GM12873 (cell line): ENCODE results near the gene GDF2.

Experiments used
- TF ChIP-seq, protein P1 (sequence below): IDR thresholded peaks from 2 replicates; pipeline ENCODE4 v1.5.1; 2012; ENCODE audit warnings: low read depth, mild to moderate bottlenecking, moderate library complexity, low read length, control low read depth; ENCODE audit not compliant: insufficient read depth; ENCODE audit errors: missing control alignments

Gene GDF2

DNA sequence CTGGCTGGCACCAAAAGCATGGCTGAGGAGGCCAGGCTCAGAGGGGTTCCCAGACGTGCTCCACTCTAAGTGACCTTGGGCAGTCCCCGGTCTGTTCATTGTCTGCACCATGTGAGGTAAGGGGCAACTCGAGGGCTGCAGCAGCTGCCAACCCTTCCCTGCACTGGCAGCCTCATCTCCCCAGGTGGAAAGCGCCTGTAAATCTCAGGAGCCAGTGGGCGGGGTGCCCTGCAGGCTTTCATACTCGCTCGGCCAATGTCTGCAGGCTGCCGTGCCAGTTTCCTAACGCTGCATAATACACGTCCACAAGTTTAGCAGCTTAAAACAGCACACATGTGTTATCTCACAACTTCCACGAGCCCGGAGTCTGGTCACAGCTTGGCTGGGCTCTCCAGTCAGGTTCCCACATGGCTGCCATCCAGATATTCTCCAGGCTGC is 34.9 kb upstream of the GDF2 start:
- TF ChIP-seq, protein P1, sequence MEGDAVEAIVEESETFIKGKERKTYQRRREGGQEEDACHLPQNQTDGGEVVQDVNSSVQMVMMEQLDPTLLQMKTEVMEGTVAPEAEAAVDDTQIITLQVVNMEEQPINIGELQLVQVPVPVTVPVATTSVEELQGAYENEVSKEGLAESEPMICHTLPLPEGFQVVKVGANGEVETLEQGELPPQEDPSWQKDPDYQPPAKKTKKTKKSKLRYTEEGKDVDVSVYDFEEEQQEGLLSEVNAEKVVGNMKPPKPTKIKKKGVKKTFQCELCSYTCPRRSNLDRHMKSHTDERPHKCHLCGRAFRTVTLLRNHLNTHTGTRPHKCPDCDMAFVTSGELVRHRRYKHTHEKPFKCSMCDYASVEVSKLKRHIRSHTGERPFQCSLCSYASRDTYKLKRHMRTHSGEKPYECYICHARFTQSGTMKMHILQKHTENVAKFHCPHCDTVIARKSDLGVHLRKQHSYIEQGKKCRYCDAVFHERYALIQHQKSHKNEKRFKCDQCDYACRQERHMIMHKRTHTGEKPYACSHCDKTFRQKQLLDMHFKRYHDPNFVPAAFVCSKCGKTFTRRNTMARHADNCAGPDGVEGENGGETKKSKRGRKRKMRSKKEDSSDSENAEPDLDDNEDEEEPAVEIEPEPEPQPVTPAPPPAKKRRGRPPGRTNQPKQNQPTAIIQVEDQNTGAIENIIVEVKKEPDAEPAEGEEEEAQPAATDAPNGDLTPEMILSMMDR: no peak

DNA sequence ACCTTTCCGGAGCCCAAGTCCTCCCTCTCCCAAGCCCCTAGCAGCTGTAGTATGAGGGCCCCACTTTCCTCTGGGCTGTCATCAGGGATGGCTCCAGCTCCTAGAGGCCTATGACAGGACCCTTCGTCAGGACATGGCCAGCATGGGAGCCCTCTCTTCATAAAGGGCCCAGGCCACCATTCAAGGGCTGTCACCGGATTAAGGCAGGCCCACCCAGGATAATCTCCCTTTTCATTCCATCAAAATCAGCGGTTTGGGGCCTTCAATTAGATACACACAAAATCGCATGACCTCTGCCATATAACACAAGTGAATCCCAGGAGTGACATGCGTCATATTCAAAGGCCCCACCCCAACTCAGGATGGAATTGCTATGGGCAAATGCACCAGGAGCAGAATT is 34.4 kb upstream of the GDF2 start:
- TF ChIP-seq, protein P1: no peak

DNA sequence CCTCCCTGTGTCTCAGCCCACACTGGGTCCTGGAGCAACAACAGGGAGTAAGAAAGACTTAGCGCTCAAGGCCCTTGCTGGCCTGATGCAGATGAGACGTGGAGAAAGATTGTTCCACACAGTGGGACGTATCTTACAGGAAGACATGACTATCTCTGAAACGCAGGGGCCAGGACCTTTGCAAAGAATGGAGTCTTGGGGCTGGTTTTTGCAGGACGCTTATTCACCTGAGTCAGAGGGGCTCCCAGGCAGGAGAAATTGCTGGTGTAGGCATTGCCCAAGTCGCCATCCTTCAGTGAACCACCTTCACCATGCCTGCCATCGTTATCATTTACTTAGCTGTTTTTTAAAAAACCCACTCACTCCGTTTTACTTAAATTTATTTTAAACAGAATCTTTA is 34.0 kb upstream of the GDF2 start:
- TF ChIP-seq, protein P1: no peak

DNA sequence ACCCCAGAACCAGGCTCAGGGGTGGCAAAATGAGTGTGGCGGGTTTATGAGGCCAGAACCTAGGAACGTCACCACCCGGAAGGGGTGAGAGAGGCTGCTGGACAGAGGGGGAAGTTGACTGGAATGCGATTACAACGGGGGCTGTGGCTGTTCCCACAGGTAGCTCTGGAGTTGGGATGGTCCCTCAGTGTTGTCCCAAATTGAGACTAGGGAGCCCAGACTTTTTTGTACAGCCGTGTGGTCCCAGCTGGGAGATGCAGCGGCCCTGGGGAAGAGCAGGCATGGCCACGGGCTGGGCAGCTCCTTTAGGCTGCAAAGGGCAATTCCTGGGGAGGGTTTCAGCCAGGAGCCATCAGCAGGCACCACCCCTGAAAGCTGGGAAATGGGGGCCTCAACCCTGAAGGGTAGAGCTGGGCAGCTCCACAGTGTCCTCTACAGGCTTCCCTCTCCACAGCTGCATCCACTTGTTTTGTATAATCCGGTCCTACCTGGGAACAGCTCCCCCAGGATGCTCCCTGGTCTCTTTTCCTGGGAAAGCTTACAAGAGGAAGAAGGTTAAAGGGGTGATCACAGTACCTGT is 33.2 kb upstream of the GDF2 start:
- TF ChIP-seq, protein P1: no peak

DNA sequence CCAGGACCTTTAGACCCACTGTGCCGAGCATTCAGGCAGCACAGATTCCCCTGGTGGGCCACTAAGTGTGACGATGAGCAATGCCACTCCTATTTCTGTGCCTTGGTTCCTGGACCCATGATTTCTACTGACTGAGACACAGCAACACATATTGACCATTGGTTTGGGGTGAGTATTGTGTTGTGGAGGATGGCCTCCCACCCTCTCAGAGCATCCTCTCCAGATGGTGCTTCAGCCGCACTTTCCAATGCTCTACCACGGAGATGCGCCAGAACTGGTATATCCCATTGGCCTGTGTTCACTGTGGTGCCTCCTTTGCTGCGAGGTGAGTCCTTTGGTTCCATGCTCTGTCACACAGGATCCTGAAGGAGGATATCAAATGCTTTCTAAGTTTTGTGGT is 32.3 kb upstream of the GDF2 start:
- TF ChIP-seq, protein P1: no peak

- TF ChIP-seq, protein P1: no peak
Measured at GRCh38 chr10:47290338-47290737, 31.9 kb upstream of the GDF2 start.

GRCh38 chr10:47291682-47292081 is 30.6 kb upstream of the GDF2 start:
- TF ChIP-seq, protein P1: no peak
